Thoracic aorta (tissue), 2 donors: ENCODE results near the gene SUN1. TPM values are rescaled to one million over a fixed set of nuclear protein-coding genes. Genes with fewer than 3 reads are reported as not detected.

Source experiments
- ATAC-seq: fragments of 150-250 bp; one replicate; pipeline ENCODE4 v1.8.0; 2017; ENCODE audit warnings: low read depth; ENCODE audit not compliant: insufficient number of reproducible peaks, low FRiP score
- DNase-seq: peaks from one replicate; pipeline ENCODE4 v3.0.0-alpha.2; 2020; ENCODE audit warnings: low spot score
- H3K27ac ChIP-seq, 2 donors: fragments of 200-600 bp; sonication (generic); 1 replicate in 1 of 2; 2 replicates in 1 of 2; pipeline ENCODE4 v1.5.1; 2016; ENCODE audit warnings: mild to moderate bottlenecking in 2 of 2, moderate library complexity in 2 of 2
- H3K27me3 ChIP-seq: fragments of 200-600 bp; sonication (generic); replicated peaks from 2 replicates; pipeline ENCODE4 v1.6.0; 2016; ENCODE audit warnings: mild to moderate bottlenecking; ENCODE audit not compliant: insufficient read depth
- H3K36me3 ChIP-seq: fragments of 200-600 bp; sonication (generic); one replicate; pipeline ENCODE4 v1.5.1; 2016
- H3K4me1 ChIP-seq, 2 donors: fragments of 200-600 bp; sonication (generic); 1 replicate in 1 of 2; 2 replicates in 1 of 2; pipeline versions ENCODE4 v1.5.1 to v1.6.0; 2016; ENCODE audit warnings: low read depth in 2 of 2, mild to moderate bottlenecking in 1 of 2; ENCODE audit not compliant: control insufficient read depth in 1 of 2
- H3K4me3 ChIP-seq: fragments of 200-600 bp; sonication (generic); 2 replicates; pipeline ENCODE4 v1.5.1; 2016; ENCODE audit warnings: mild to moderate bottlenecking
- H3K9me3 ChIP-seq: fragments of 200-600 bp; sonication (generic); 2 replicates; pipeline ENCODE4 v1.5.1; 2016
- CTCF ChIP-seq: fragments of 200-600 bp; sonication (generic); IDR thresholded peaks from one replicate; pipeline ENCODE4 v1.5.1; 2019; ENCODE audit warnings: antibody characterized with exemption
- total RNA-seq, 2 donors: library from RNA; depleted of rRNA; stranded (reverse); fragments of >200 nt; gene quantifications; one replicate each; pipeline versions ENCODE4 v1.1.0 to v1.2.3, GENCODE V29; 2016

Gene SUN1
- total RNA-seq, 2 donors from 2014 or later, result 205 to 319 TPM

GRCh38 chr7:918441-919113 lies 86.3 kb downstream of the SUN1 start:
- H3K4me3 ChIP-seq, result no peak overlapping the region
- ATAC-seq (no peak), DNase-seq (no peak)
- no peaks in the 10 kb centered on the region for H3K36me3 ChIP-seq
- H3K9me3 ChIP-seq, result no peaks in the 10 kb centered on the region
- TF ChIP-seq CTCF, result no peak
- peaks cover 0 to 7% of the 10 kb centered on the region in 2 donors for H3K4me1 ChIP-seq
- H3K27me3 ChIP-seq, result no peaks in the 10 kb centered on the region
- no peak overlapping the region for H3K27ac ChIP-seq

- no peak overlapping the region for H3K27ac ChIP-seq
- peaks cover 0 to 7% of the 10 kb centered on the region in 2 donors for H3K4me1 ChIP-seq
These were observed 86.8 kb downstream of the SUN1 start for GRCh38 chr7:919114-919442.

DNA sequence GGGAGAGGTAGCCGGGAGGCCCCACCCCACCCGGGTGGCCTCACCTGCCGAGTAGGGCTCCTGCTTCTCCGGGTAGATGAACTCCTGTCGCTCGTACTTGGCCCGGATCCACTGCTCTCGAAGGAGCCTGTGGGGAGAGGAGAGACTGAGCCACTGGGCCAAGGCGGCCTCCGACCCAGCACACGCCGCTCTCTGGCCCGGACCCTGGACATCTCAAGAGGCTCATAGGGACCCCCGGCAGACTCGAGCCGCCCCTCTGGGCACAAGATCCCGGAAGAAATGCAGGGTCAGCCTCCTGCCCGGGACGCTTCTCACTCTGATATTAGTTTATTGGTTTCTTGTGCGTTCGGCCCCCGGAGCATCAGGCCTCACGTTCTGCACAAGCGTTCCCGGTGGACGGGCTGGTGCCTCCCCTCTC lies 87.7 kb downstream of the SUN1 start:
- ATAC-seq (no peak), DNase-seq (no peak)
- no peak for TF ChIP-seq CTCF
- Histone ChIP-seq H3K27me3 (no peaks in the 10 kb centered on the region), H3K9me3 (no peaks in the 10 kb centered on the region), H3K36me3 (no peaks in the 10 kb centered on the region), H3K4me1 (peaks cover 2 to 13% of the 10 kb centered on the region in 2 donors), H3K4me3 (no peak overlapping the region), H3K27ac (no peak overlapping the region)

More at GRCh38 chr7:919114-919442, 86.8 kb downstream of the SUN1 start:
- no peak for ATAC-seq
- Histone ChIP-seq H3K36me3 (no peaks in the 10 kb centered on the region), H3K9me3 (no peaks in the 10 kb centered on the region), H3K4me3 (no peak overlapping the region), H3K27me3 (no peaks in the 10 kb centered on the region)
- no peak for TF ChIP-seq CTCF
- no peak for DNase-seq

- no peaks in the 10 kb centered on the region for H3K27me3 ChIP-seq
- no peak for TF ChIP-seq CTCF
- H3K36me3 ChIP-seq, result no peaks in the 10 kb centered on the region
- DNase-seq (no peak), ATAC-seq (no peak)
- H3K27ac ChIP-seq, result no peak overlapping the region
- H3K4me1 ChIP-seq, result peaks cover 3 to 14% of the 10 kb centered on the region in 2 donors
- no peak overlapping the region for H3K4me3 ChIP-seq
- H3K9me3 ChIP-seq, result no peaks in the 10 kb centered on the region
These were observed 88.2 kb downstream of the SUN1 start for GRCh38 chr7:920351-921070.

- no peak overlapping the region for H3K27ac ChIP-seq
- no peaks in the 10 kb centered on the region for H3K36me3 ChIP-seq
- TF ChIP-seq CTCF, result no peak
- DNase-seq (no peak), ATAC-seq (no peak)
- H3K4me3 ChIP-seq, result no peak overlapping the region
- H3K9me3 ChIP-seq, result no peaks in the 10 kb centered on the region
- peaks cover 3 to 14% of the 10 kb centered on the region in 2 donors for H3K4me1 ChIP-seq
- no peaks in the 10 kb centered on the region for H3K27me3 ChIP-seq
These were observed 88.8 kb downstream of the SUN1 start for GRCh38 chr7:921071-921461.
